GM21825 (cell line): ENCODE measurements around the gene HOXB2.

ENCODE experiments used
- ATAC-seq: cut with Tn5 transposase; IDR thresholded peaks from one replicate; pipeline ENCODE4 v1.9.1; 2021; ENCODE audit warnings: mild to moderate bottlenecking, moderate library complexity; ENCODE audit not compliant: unreplicated experiment

Gene HOXB2

DNA sequence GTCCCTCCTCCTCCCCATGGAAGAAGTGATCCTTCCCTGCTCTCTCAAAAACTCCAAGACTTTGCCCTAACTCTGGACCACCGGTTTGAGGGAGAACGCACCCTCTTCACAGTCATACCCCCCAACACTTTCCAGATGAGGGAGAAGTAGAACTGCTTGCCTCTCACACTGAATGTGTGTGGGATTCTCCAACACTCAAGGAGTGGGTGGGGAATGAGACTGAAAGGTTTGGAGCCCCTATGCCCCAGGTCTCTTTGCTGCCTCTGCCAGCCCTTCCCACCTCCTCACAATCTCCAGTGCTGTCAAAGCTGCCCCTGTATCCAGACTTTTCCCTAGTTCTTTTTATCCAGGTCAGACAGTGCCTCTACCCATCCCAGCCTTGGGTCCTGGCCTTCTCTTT lies 21.8 kb upstream of the HOXB2 start:
- ATAC-seq: no peak

DNA sequence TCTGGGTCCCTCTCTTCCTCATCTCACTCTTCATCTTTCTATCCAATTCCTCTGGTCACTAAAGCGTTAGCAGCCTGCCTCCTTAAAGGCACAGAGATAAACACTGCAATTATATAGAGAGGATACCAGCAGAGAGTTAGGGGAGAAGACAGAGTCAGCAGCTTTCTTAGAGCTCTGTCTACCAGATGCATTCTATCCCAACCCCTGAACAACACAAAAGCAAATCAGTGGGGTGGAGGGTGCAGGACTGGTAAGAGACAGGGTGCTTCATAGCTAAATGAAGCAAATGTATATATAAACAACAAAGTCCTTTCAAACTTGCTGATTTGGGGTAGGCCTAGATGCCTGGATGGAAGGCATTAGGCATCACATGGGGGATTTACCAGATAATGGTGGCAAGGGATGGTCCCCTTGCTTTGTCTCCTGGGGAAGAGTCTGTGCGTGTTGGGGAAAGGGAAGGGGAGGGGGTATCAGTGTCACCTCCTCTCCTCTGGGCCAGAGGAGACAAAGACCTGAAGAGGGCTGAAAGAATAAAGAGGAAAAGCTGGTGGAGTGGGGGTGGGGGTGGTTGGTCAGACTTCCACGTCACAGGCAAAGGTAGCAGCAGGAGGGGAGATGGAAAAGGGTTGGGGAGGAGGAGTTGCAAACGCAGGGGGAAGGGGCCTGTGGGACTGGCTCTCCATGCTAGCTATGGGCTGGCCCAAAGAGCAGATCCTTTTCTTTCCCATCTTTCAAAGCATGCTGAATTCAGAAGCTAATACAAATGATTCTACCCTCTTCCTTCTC lies 21.2 kb upstream of the HOXB2 start:
- no peak for ATAC-seq

DNA sequence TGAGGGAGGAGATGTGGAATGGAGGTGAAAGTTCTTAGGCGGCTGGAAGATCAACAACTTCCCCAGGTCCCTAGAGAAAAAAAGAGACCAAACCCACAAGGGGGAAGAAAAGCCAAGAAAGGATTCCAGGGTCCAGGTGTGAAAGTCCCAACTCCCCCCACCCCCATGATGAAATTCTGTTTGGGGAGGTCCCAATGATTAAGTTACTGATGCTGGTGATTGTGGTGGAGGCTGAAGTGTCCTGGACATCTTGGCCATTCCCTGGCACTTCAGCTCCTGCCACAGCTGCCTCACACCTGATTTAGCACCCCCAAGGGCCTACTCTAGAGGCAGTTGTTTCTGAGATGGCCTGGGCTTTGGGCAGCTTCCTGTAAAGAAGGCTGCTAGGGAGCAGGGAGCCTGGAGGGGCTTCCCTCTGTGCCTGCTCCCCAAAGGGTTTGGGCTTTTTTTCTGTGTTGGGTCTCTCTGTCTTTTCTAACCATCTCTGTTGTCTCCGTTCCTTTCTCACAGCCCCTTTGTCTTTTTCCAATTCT lies 20.2 kb upstream of the HOXB2 start:
- no peak for ATAC-seq

DNA sequence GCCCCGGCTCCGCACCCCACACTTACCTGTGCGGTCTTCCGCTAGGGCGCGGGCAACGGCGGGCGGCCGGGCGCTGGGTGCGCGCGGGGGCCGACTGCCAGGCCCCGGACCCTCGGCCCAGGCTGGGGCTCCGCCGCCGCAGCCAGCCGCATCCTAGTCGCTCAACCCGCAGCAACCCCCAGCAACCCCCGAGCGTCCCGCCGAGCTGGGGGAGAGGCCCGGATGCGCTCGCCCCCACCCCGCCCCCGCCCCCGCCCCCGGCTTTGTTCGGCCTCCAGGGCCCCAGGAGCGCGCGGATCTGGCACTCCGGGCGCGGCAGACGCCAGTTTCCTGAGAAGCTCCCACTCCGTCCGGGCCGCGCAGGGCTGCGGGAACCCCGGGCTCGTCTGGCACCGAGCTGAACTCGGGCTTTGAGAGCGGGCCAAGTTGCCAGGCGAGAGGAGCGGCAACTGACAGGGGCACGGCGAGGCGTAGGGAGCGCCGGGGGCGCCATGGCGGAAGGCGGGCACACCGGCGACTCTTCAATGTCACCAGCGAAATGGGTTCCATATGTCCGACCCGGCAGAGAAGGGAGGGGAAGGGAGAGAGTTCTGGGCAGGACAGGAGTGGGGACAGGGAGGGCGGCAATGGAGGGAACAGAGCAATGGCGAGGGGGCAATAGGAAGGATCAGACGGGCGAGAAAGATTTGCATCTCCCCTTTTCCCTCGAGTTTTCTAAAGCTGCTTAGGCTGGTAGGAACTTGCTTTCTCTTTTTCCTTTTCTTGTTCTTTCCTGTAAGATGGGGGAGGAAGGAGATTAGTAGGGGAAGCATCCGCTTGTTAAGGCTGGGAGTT lies 19.5 kb upstream of the HOXB2 start:
- ATAC-seq: no peak

DNA sequence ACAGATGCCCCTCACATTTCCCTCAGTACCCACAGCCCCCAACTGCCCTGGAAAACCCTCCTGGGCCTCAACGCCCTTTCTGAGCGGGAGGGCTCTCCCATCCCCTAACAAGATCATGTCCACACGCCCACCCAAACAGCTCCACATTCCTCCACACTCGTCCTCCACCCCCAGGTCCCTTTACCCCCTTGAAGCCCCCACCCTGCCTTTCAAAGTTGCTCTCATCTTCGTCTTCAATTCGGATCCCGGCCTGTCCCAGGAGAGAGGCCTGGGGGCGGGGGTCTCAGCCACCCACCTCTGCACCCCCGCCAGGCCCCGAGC lies 18.9 kb upstream of the HOXB2 start:
- ATAC-seq: no peak

DNA sequence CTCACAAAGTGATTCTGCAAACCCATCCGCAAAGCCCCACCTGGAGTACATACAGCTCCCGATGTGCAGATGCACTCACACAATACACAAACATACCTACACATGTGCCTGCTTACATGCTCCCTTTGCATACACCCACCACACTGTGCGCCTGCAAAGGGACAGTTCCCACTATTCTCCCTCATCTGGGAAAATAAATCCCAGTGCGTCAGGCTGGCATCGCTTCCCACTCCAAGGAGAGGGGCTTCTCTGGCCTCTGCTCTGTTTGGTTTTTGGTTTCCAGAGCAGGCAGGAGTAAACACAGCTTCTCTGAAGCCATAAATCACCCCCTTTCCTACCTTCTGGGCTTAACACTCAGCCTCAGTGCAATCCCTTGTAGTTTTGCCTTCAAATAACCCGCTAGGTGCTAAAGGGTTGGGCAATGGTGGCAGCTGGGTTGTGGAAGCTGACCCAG lies 18.5 kb upstream of the HOXB2 start:
- no peak for ATAC-seq

DNA sequence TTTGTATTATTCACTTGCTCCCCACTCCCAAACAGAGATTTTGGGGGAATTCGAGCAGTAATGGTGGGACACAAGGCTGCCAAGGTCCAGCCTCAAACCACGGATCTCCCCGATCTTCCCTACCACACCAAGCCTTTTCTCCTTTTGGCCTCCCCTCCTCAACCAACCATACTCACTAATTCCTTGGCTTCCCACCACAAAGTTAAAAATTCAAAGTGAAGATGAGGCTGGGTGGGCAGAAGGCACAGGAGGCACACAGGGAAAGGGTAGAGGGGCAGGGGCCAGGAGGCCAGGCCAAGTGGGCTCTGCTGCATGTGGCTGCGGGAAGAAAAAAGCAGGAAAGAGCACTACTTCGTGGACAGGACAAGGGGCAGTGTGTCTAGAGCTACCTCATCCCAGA lies 18.0 kb upstream of the HOXB2 start:
- no peak for ATAC-seq

DNA sequence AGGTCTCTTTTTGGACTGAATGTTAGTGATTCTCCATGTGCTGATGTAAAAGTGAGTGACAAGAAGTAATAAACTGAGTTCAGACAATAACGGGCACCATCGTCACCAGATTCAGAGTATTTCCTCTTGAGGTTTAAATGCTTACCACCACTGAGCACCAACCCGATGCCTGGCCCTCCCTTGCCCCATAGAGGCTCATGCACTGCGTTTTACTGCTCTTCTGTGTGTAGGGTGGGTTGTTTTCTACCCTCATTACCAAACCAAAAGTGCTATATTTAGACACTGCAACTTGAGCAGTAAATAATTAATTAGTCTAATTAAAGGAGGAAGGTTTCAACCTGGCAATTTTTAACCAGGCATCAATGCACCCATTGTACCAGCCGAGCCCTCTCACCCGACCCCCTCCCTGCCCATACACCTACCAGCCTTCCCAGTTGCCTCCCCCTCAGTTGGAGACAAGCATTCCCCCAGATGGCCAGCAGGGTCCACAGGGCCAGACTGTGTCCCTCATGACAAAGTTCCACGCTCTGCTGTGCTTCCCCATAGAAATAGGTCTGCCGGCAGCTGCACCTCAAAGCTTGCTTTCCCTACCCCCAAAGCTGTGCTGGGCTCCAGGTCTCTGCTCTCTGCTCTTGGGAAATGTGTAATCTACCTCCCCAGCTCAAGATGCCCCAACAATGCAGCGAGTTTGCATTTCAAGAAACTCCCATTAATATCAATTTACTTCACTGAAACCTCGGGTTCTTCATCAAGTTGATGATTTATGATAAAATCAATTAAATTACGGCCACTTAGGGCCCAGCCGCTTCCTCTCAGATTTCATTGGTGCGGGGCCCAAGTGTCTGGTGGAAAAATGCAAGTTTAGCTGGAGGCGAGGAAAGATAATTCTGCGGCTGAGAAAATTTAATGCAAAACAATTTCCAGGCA lies 17.2 kb upstream of the HOXB2 start:
- ATAC-seq: no peak

DNA sequence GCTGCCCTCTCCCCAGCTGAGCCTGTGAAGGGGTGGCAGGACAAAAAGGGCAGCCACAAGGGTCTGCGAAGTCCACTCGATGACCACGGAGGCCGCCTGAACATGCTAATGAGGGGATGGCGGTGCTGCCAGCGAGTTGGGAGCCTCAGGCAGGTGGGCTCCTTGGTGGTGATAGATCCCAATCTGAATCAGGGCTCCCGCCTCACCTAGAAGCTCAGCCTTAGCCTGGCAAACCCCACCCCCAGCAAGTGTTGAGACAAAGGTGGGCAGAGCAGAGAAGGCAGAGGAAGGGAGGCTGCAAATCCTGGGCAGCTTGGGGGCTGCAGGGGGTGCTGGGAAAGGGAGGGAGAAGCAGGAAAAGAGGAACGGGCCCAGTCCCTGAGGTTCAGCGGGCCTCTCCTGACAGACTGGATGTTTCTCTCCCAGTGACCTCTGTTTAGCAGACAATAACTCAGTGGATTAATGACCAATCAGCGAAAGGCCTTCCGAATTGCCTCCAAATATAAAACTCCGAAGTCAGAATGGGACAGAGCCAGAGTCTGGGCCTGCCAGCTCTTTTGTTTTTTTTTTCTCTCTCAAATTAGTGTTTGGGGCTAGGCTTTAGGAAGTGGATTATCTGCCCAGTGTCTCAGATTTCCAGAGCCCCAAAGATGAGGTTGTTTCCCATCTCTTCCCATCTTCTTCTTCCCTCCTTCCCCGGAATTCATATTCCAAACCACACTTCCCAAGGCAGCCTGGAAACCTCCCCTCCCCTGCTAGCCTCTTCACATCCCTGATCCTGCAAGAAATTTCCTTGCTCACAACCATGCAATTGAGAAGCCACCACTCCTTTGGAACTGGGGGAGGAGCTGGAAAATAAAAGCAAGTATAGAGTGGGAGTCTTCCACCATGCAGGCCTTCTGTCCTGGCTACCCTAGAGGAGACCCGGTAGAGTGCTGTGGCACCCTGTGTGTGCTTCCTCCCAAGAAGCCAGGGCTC lies 15.2 kb upstream of the HOXB2 start:
- no peak for ATAC-seq

DNA sequence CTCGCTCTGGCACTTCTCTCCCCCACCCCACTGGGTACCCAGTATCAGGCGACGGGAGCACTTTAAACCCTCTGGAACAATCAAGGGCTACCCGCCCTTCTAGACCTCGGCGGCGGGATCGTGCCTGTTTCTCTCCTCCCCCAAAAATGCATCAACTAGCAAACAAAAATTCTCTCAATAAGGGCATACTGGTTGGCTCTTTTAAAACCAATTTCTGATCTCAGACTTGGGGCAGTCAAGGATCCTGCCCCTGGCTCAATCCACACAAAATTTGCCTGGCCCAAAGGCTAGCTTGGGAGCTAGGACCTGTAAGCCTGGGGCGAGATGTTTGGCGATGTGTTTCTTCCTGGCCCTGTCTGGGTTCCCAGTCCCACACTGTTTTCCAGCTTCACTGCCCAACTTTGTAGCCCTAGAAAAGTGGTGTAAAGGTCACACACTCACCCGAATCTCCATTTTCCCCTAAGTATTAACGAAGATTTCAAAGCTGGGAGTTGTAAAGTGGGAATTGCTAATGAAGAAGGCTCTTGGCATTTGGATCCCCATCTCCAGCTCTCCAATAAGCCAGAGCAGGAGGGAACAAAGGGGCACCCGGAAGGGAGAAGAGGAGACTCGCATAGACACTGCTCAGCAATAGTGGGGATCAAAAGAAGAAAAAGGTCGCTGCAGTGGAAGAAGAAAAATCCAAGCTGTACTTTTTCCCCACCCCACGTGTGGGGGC lies 14.4 kb upstream of the HOXB2 start:
- ATAC-seq: no peak

DNA sequence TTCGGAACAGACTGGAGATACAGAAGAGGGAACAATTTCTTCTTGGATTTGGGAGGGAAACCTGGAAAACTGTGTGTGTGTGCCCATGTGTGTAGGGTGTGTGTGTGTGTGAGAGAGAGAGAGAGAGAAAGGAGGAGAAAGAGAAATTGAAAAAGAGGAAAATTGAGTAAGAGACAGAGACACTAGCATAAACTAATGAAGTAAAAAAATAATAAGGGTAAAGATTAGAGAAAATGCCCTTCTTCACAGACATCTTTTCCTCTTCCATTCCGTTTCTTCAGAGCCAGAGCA lies 13.9 kb upstream of the HOXB2 start:
- ATAC-seq: no peak

DNA sequence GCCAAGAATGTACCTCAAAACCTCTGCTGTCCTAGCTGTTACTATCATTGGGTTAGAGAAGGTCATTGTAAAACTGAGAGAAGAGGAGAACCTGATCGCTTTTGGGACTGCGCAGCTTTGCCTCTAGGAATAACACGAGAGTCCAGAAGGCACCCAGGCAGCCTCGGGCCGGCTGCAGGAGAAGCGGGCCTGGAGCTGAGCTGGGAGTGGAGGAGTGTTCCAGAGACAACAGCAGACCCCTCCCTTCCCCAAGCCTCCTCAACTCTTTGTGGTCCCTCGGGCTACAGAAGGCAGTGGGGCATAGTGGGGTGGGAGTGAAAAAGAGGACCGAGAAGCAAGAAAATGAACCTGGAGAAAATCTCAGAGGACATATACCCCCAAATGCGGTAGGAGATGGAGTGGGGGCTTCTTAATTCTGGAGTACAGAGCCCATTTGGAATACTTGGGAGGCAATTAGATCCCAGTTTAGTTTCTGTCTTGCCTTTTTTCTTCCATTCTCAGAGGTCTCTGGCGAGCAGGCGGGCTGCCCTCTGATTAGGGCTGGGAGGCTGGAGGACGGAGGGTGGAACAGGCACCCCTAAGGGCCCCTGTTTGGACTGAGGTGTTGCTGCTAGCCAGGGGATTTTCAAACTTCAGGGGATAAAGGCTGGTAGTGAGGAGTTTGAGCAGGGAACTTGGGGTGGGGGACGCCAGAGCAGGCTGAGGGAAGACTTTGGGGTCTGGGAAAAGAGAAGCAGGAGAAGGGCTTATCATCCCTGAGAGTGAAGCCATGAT lies 13.3 kb upstream of the HOXB2 start:
- no peak for ATAC-seq

DNA sequence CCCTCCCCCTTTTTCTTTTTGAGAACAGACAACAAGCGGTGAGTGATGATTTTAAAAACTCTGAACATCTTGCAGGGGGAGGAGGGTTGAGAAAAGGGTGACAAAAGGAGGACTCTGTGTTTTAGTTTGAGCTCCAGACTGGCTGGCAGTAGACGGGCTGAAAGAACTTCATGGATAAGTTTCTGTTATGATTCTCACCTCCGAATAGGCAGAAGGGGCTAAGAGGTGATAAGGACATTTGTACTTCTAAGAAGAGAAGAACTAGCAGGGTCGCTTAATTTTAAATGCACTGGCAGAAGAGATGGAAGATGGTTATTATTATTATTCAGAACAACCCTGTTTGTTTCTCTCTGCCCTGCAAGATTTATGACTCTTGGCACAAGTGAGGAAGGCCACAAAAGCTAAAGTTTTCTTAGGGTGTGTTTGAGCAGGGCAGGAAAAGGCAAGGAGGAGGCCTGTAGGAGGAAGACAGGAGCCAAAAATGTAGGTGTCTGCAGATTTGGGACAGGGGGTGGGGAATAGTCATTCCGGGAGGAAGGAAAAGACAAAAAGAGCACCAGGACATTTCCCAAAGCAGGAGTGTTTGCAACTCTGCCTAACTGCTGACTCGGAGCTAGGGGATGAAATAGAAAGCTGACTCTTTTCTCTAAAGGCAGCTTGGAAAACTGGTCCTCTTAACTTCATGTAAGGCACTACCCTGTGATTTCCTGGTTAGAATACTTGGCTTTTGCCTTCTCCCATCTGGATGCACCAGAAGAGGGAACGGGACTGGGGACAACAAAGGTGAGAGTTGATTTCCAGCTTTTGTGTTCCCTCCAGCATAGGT lies 11.9 kb upstream of the HOXB2 start:
- no peak for ATAC-seq

DNA sequence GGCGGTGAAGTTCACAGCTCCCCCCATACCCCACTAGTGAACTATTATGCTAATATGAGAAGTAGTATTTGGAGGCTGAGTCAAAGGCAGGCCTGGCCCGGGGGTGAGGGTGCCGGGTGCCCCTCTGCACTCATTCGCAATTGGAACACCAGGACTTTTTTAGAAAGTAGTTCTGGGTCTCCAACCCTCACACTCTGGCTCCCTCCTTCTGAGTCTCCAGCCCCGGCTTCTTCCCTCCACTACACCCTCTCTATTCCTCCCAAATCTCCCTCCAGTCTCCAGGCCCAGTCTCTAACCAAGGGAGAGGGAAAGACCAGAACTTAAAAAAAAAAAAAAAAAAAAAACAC lies 11.3 kb upstream of the HOXB2 start:
- ATAC-seq: no peak

DNA sequence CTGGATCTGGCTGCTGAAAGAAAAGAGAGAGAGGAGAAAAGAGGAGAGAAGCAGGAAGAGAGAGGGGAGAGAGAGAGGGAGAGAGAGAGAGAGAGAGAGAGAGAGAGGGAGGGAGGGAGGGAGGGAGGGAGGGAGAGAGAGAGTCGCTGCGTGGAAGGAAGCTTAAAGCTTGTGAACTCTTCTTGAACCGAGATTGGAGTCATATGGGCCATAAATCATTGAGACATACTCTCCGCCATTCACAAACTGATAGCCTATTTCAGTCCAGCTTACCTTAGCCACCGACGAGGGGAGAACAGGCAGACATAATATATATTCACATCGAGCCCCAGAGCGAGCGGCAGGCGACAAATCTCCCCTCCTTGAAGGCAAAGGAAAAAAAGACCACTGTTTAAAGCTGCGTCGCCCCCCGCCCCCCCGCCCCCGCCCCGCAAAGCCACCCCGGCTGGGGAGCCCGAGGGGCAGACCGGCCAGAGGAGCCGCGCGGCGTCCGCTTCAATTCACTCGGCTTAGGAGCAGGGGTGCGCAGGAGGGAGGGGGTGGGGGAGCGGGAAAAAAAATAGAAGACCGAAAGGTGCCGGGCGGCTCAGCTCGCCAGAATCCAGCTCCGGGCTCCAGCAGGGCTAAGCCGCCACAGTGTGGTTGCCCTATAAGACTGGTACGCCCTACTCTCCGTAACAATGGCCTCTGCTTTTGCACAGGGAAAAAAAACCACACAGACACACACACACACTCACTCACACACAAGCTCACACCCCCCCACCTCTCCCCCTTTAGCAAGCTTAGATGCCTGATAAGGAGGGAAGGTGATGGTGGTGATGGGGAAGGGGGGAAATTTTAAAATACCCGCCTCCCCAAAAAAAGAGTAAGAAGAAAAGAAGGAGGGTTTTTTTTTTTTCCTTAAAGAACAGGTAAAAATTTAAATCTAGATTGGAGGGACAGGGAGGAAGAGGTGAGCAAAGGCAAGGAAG lies 10.6 kb upstream of the HOXB2 start:
- no peak for ATAC-seq

DNA sequence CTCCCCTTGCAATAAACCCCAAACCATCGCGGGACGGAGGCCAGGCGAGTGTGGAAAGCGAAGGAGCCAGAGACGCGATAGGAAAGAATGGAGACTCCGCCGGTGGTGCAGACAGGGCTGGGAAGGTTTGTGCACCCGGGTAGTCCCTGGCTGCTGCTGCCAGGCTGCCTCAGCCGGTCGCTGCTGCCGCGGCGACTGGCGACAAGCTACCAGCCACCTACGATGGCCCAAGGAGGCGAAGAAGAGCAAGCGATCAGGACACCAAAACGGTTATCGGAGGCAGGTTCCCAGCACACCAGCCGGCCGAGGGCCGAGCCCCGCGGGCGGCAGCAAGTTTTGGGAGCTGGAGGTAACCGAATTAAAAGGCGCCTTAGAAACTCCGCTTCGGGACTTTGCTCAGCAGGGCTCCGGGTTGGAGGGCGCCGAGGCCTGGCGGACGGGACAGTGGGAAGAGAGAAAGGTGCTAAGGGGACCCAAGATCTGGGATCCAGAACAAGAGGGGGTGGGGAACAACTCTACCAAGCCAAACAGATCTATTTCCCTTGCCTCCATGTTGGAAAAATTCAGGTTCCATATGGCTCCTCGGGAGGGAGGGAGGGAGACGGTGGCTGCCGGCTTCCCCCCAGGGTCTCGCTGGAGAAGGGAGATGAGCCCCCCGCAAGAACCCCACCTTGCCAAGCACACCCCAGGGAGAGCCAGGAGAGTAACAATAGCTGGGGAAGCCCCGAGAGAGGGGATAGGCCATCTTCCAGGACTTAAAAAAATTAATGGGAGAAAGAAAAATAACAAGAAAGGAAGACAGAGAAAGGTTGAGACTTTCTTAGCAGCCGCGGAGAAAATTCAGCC lies 9.7 kb upstream of the HOXB2 start:
- ATAC-seq: no peak
